H9 (cell line): ENCODE results near the gene CARTPT. TPM values are rescaled to one million over a fixed set of nuclear protein-coding genes. Genes with fewer than 3 reads are reported as not detected.

Experiments
- DNase-seq: peaks from one replicate; pipeline ENCODE4 v3.0.0-alpha.2; 2017
- H2AFZ ChIP-seq: one replicate; pipeline ENCODE4 v1.6.1; 2013; ENCODE audit warnings: mild to moderate bottlenecking, low read length, control low read depth, moderate library complexity
- H2AK5ac ChIP-seq: 2 replicates; pipeline ENCODE4 v1.6.1; 2013; ENCODE audit warnings: low read length, control low read depth, mixed read lengths; ENCODE audit not compliant: insufficient read length
- H2BK120ac ChIP-seq: one replicate; pipeline ENCODE4 v1.6.1; 2013; ENCODE audit warnings: low read depth, mild to moderate bottlenecking, low read length, control low read depth, inconsistent platforms; ENCODE audit not compliant: poor library complexity, severe bottlenecking
- H2BK12ac ChIP-seq: 2 replicates; pipeline ENCODE4 v1.6.1; 2013; ENCODE audit warnings: low read length, control low read depth, mixed read lengths, low read depth; ENCODE audit not compliant: insufficient read length
- H2BK15ac ChIP-seq: 2 replicates; pipeline ENCODE4 v1.6.1; 2013; ENCODE audit warnings: low read depth, low read length, control low read depth
- H2BK20ac ChIP-seq: one replicate; pipeline ENCODE4 v1.6.1; 2013; ENCODE audit warnings: low read depth, mild to moderate bottlenecking, low read length, control low read depth, inconsistent platforms; ENCODE audit not compliant: poor library complexity, severe bottlenecking
- H2BK5ac ChIP-seq: 2 replicates; pipeline ENCODE4 v1.6.1; 2013; ENCODE audit warnings: low read length, control low read depth, mixed read lengths; ENCODE audit not compliant: insufficient read length
- H3K14ac ChIP-seq: 2 replicates; pipeline ENCODE4 v1.6.1; 2013; ENCODE audit warnings: low read length, control low read depth; ENCODE audit not compliant: insufficient read depth
- H3K18ac ChIP-seq: 2 replicates; pipeline ENCODE4 v1.6.1; 2013; ENCODE audit warnings: low read depth, mild to moderate bottlenecking, mixed read lengths, low read length, control low read depth; ENCODE audit not compliant: insufficient read length
- H3K23ac ChIP-seq: 2 replicates; pipeline ENCODE4 v1.6.1; 2013; ENCODE audit warnings: low read length, control low read depth, mixed read lengths, low read depth; ENCODE audit not compliant: insufficient read length
- H3K23me2 ChIP-seq: 2 replicates; pipeline ENCODE4 v1.6.1; 2013; ENCODE audit warnings: low read depth, mild to moderate bottlenecking, mixed read lengths, low read length, control low read depth; ENCODE audit not compliant: insufficient read length, poor library complexity, severe bottlenecking
- H3K27ac ChIP-seq: 2 replicates; pipeline ENCODE4 v1.5.1; 2013; ENCODE audit warnings: low read length, control low read depth, mixed read lengths, low read depth; ENCODE audit not compliant: insufficient read length
- H3K27me3 ChIP-seq: 2 replicates; pipeline ENCODE4 v1.6.1; 2013; ENCODE audit warnings: low read length, control low read depth, inconsistent platforms; ENCODE audit not compliant: insufficient read depth
- H3K4ac ChIP-seq: 2 replicates; pipeline ENCODE4 v1.6.1; 2013; ENCODE audit warnings: low read depth, mild to moderate bottlenecking, control low read depth, inconsistent platforms, low read length, moderate library complexity
- H3K4me1 ChIP-seq: 2 replicates; pipeline ENCODE4 v1.6.1; 2013; ENCODE audit warnings: low read length, control low read depth, inconsistent platforms; ENCODE audit not compliant: insufficient read depth
- H3K4me2 ChIP-seq: 2 replicates; pipeline ENCODE4 v1.6.1; 2013; ENCODE audit warnings: low read length, control low read depth, mixed read lengths; ENCODE audit not compliant: insufficient read length, insufficient read depth
- H3K56ac ChIP-seq: 2 replicates; pipeline ENCODE4 v1.6.1; 2013; ENCODE audit warnings: low read depth, mild to moderate bottlenecking, mixed read lengths, low read length, control low read depth; ENCODE audit not compliant: insufficient read length
- H3K79me1 ChIP-seq: 2 replicates; pipeline ENCODE4 v1.6.1; 2013; ENCODE audit warnings: low read depth, mild to moderate bottlenecking, moderate library complexity, low read length, control low read depth, inconsistent platforms; ENCODE audit not compliant: insufficient read depth, poor library complexity, severe bottlenecking
- H3K79me2 ChIP-seq: 2 replicates; pipeline ENCODE4 v1.6.1; 2013; ENCODE audit warnings: low read length, control low read depth, inconsistent platforms; ENCODE audit not compliant: insufficient read depth
- H3K9ac ChIP-seq: 2 replicates; pipeline ENCODE4 v1.6.1; 2013; ENCODE audit warnings: low read length, control low read depth, mixed read lengths; ENCODE audit not compliant: insufficient read length; ENCODE audit errors: extremely low read depth
- H3K9me3 ChIP-seq: one replicate; pipeline ENCODE4 v1.6.1; 2013; ENCODE audit warnings: low read depth, low read length, inconsistent platforms; ENCODE audit not compliant: control insufficient read depth
- H3T11ph ChIP-seq: one replicate; pipeline ENCODE4 v1.6.1; 2013; ENCODE audit warnings: mild to moderate bottlenecking, low read length, control low read depth, inconsistent platforms
- H4K20me1 ChIP-seq: one replicate; pipeline ENCODE4 v1.6.1; 2013; ENCODE audit not compliant: control insufficient read depth, insufficient read length, insufficient read depth
- H4K5ac ChIP-seq: 2 replicates; pipeline ENCODE4 v1.6.1; 2013; ENCODE audit warnings: low read depth, mild to moderate bottlenecking, mixed read lengths, low read length, control low read depth; ENCODE audit not compliant: insufficient read length
- H4K8ac ChIP-seq: replicated peaks from 2 replicates; pipeline ENCODE4 v1.6.1; 2013; ENCODE audit warnings: low read length, control low read depth, mixed read lengths, low read depth; ENCODE audit not compliant: insufficient read length
- H4K91ac ChIP-seq: 2 replicates; pipeline ENCODE4 v1.6.1; 2013; ENCODE audit warnings: low read depth, mild to moderate bottlenecking, moderate library complexity, mixed read lengths, low read length, control low read depth; ENCODE audit not compliant: insufficient read length
- H3K27ac Mint-ChIP-seq, 3 experiments: 2 replicates in 2 of 3; 3 replicates in 1 of 3; pipeline ENCODE4 v1.8.0; 2020 to 2021; ENCODE audit warnings: mixed read lengths in 3 of 3, mild to moderate bottlenecking in 1 of 3, moderate library complexity in 1 of 3
- H3K27me3 Mint-ChIP-seq: 2 replicates; pipeline ENCODE4 v1.8.0; 2021; ENCODE audit warnings: low read depth, mild to moderate bottlenecking, moderate library complexity, mixed read lengths
- H3K36me3 Mint-ChIP-seq, 3 experiments: 2 replicates in 2 of 3; 3 replicates in 1 of 3; pipeline ENCODE4 v1.8.0; 2020 to 2021; ENCODE audit warnings: low read depth in 3 of 3, mixed read lengths in 3 of 3; ENCODE audit not compliant: insufficient read depth in 1 of 3
- H3K4me1 Mint-ChIP-seq, 2 experiments: 2 replicates each; pipeline ENCODE4 v1.8.0; 2020; ENCODE audit warnings: mixed read lengths in 2 of 2
- H3K4me3 Mint-ChIP-seq, 2 experiments: 2 replicates in 1 of 2; 3 replicates in 1 of 2; pipeline ENCODE4 v1.8.0; 2020 to 2021; ENCODE audit warnings: mild to moderate bottlenecking in 2 of 2, mixed read lengths in 2 of 2, moderate library complexity in 1 of 2
- H3K9me3 Mint-ChIP-seq, 2 experiments: 2 replicates in 1 of 2; 3 replicates in 1 of 2; pipeline ENCODE4 v1.8.0; 2020; ENCODE audit warnings: mild to moderate bottlenecking in 2 of 2, mixed read lengths in 2 of 2, moderate library complexity in 1 of 2
- CTCF ChIP-seq: fragments of 200-600 bp; sonication (generic); conservative IDR thresholded peaks from 3 replicates; pipeline ENCODE4 v1.8.0; 2021; ENCODE audit warnings: antibody characterized with exemption, mild to moderate bottlenecking
- WGBS: extraction: QIAGEN DNeasy Blood & Tissue Kit; methylation state at CpG from one replicate; pipeline ENCODE4 v1.1.7; 2013; ENCODE audit warnings: missing lambda C conversion rate, low lambda C conversion rate, mixed read lengths; ENCODE audit not compliant: insufficient read length; ENCODE audit errors: extremely low coverage; 5-methylcytosine and 5-hydroxymethylcytosine counted together
- total RNA-seq: library from RNA; stranded (reverse); gene quantifications from 2 replicates; pipeline ENCODE4 v1.2.1, GENCODE V29; 2021

Gene CARTPT
- total RNA-seq, 1 experiment from 2014 or later: not detected

- no peak overlapping the region for H2AK5ac ChIP-seq
- H3K4me1 Mint-ChIP-seq: peaks cover 7 to 11% of the 10 kb centered on the region in 2 experiments
- WGBS: no CpG with 5 or more reads among the region's 2 CpGs
- no peaks in the 10 kb centered on the region for H3K4me1 ChIP-seq
- no peaks in the 10 kb centered on the region for H3K79me2 ChIP-seq
- H2BK120ac ChIP-seq: no peak overlapping the region
- H2BK12ac ChIP-seq: no peak overlapping the region
- H2AFZ ChIP-seq: no peak overlapping the region
- H3K27me3 ChIP-seq: peaks cover 14% of the 10 kb centered on the region
- no peaks in the 10 kb centered on the region for H3K9me3 Mint-ChIP-seq
- H3K9ac ChIP-seq: no peak overlapping the region
- H4K20me1 ChIP-seq: no peaks in the 10 kb centered on the region
- H3K23ac ChIP-seq: no peak overlapping the region
- H3K18ac ChIP-seq: no peak overlapping the region
- no peak overlapping the region for H3T11ph ChIP-seq
- H3K36me3 Mint-ChIP-seq: no peaks in the 10 kb centered on the region; a peak in 1 of 7 replicates
- no peak overlapping the region for H3K4ac ChIP-seq
- H3K27me3 Mint-ChIP-seq: peaks cover 65% of the 10 kb centered on the region
- no peak overlapping the region for H2BK15ac ChIP-seq
- H3K27ac ChIP-seq: no peak overlapping the region
- no peak overlapping the region for H4K8ac ChIP-seq
- no peak overlapping the region for H2BK20ac ChIP-seq
- H3K4me3 Mint-ChIP-seq: no peak overlapping the region
- H3K79me1 ChIP-seq: no peaks in the 10 kb centered on the region
- peaks cover 8% of the 10 kb centered on the region for H3K23me2 ChIP-seq
- H3K27ac Mint-ChIP-seq: no peak overlapping the region
- TF ChIP-seq CTCF: no peak
- DNase-seq: no peak
- H3K14ac ChIP-seq: no peak overlapping the region
- H3K4me2 ChIP-seq: no peak overlapping the region
- no peak overlapping the region for H3K56ac ChIP-seq
- no peaks in the 10 kb centered on the region for H3K9me3 ChIP-seq
- no peak overlapping the region for H2BK5ac ChIP-seq
- H4K91ac ChIP-seq: no peak overlapping the region
- no peak overlapping the region for H4K5ac ChIP-seq
Measured at GRCh38 chr5:71714911-71715310, 4.2 kb upstream of the CARTPT start.
